IMR-90 (cell line): ENCODE measurements around the gene PNPLA2. TPM values are rescaled to one million over a fixed set of nuclear protein-coding genes. Genes with fewer than 3 reads are reported as not detected.

Experiments
- ATAC-seq: fragments of 200-7000 bp; cut with Tn5 transposase; 2 replicates; pipeline ENCODE4 v1.9.1; 2020; ENCODE audit warnings: low read depth, mild to moderate bottlenecking, moderate library complexity
- BruUV-seq: library from RNA; stranded (reverse); fragments of 400-500 nt; replicated peaks from 2 replicates; lab custom pipeline; 2021; lab: Mats Ljungman, UMichigan
- CTCF ChIA-PET: fragments of 300-600 bp; formaldehyde crosslinking; extraction: SDS; loops from one replicate; lab custom pipeline; 2021; ENCODE audit warnings: antibody characterized with exemption; lab: Yijun Ruan, JAX
- POLR2A ChIA-PET: fragments of 300-600 bp; sonication (Branson Sonifier 250); formaldehyde crosslinking; loops from one replicate; lab custom pipeline; 2022; ENCODE audit warnings: antibody characterized with exemption; ENCODE audit not compliant: unreplicated experiment; lab: Charles Lee
- DNase-seq: peaks from one replicate; pipeline ENCODE4 v3.0.0; 2013
- H2AFZ ChIP-seq: replicated peaks from 2 replicates; pipeline ENCODE3; 2013; ENCODE audit warnings: low read length, mild to moderate bottlenecking; ENCODE audit not compliant: poor library complexity
- H2AK5ac ChIP-seq: 2 replicates; pipeline ENCODE4 v1.6.1; 2013; ENCODE audit warnings: low read depth, low read length, inconsistent platforms
- H2AK9ac ChIP-seq: replicated peaks from 2 replicates; pipeline ENCODE3; 2013; ENCODE audit warnings: mild to moderate bottlenecking, low read depth, low read length, moderate library complexity; ENCODE audit not compliant: poor library complexity
- H2BK120ac ChIP-seq: 2 replicates; pipeline ENCODE4 v1.6.1; 2013; ENCODE audit warnings: low read depth, low read length, inconsistent platforms
- H2BK15ac ChIP-seq: 3 replicates; pipeline ENCODE4 v1.6.1; 2013; ENCODE audit warnings: low read depth, low read length, inconsistent platforms
- H2BK20ac ChIP-seq: 2 replicates; pipeline ENCODE4 v1.6.1; 2013; ENCODE audit warnings: low read depth, mild to moderate bottlenecking, inconsistent platforms, low read length, moderate library complexity
- H2BK5ac ChIP-seq: 2 replicates; pipeline ENCODE4 v1.6.1; 2013; ENCODE audit warnings: mild to moderate bottlenecking, low read depth, low read length, inconsistent platforms; ENCODE audit not compliant: poor library complexity, severe bottlenecking
- H3K14ac ChIP-seq: replicated peaks from 2 replicates; pipeline ENCODE4 v1.6.1; 2013; ENCODE audit warnings: low read depth, low read length, inconsistent platforms
- H3K18ac ChIP-seq: 2 replicates; pipeline ENCODE4 v1.6.1; 2013; ENCODE audit warnings: low read depth, low read length, control low read depth
- H3K23ac ChIP-seq: 2 replicates; pipeline ENCODE4 v1.6.1; 2013; ENCODE audit warnings: low read depth, low read length, inconsistent platforms
- H3K27ac ChIP-seq: 2 replicates; pipeline ENCODE4 v1.5.1; 2013; ENCODE audit warnings: mild to moderate bottlenecking, control low read depth, low read length; ENCODE audit not compliant: insufficient read depth
- H3K27me3 ChIP-seq: 2 replicates; pipeline ENCODE4 v1.6.1; 2013; ENCODE audit warnings: low read length; ENCODE audit not compliant: control insufficient read depth, insufficient read depth
- H3K36me3 ChIP-seq: 2 replicates; pipeline ENCODE4 v1.6.1; 2013; ENCODE audit warnings: low read length, mixed read lengths; ENCODE audit not compliant: control insufficient read depth, insufficient read depth
- H3K4ac ChIP-seq: 2 replicates; pipeline ENCODE4 v1.6.1; 2013; ENCODE audit warnings: low read depth, low read length, inconsistent platforms
- H3K4me1 ChIP-seq: 2 replicates; pipeline ENCODE4 v1.6.1; 2013; ENCODE audit warnings: low read length, mixed read lengths; ENCODE audit not compliant: control insufficient read depth, insufficient read depth
- H3K4me2 ChIP-seq: 2 replicates; pipeline ENCODE4 v1.6.1; 2013; ENCODE audit warnings: low read depth, mild to moderate bottlenecking, control low read depth, low read length, moderate library complexity
- H3K4me3 ChIP-seq: 2 replicates; pipeline ENCODE4 v1.5.1; 2013; ENCODE audit warnings: low read depth, mild to moderate bottlenecking, control low read depth, low read length, moderate library complexity; ENCODE audit not compliant: insufficient read depth
- H3K56ac ChIP-seq: 2 replicates; pipeline ENCODE4 v1.6.1; 2013; ENCODE audit warnings: low read length, inconsistent platforms; ENCODE audit not compliant: insufficient read depth; ENCODE audit errors: extremely low read depth
- H3K79me1 ChIP-seq, 2 experiments: 2 replicates each; pipeline ENCODE4 v1.6.1; 2013; ENCODE audit warnings: low read length in 2 of 2, inconsistent platforms in 1 of 2, low read depth in 1 of 2
- H3K9ac ChIP-seq: 2 replicates; pipeline ENCODE4 v1.6.1; 2013; ENCODE audit warnings: low read depth, low read length, control low read depth
- H3K9me1 ChIP-seq: 2 replicates; pipeline ENCODE4 v1.6.1; 2013; ENCODE audit warnings: low read length, inconsistent platforms; ENCODE audit not compliant: insufficient read depth
- H3K9me3 ChIP-seq: 2 replicates; pipeline ENCODE4 v1.6.1; 2013; ENCODE audit warnings: low read length; ENCODE audit not compliant: control insufficient read depth, insufficient read depth
- H4K20me1 ChIP-seq: 2 replicates; pipeline ENCODE4 v1.6.1; 2013; ENCODE audit warnings: low read length, inconsistent platforms; ENCODE audit not compliant: insufficient read depth
- H4K5ac ChIP-seq: 2 replicates; pipeline ENCODE4 v1.6.1; 2013; ENCODE audit warnings: mild to moderate bottlenecking, low read depth, low read length, control low read depth
- H4K8ac ChIP-seq, 2 experiments: 2 replicates each; pipeline ENCODE4 v1.6.1; 2013; ENCODE audit warnings: low read depth in 2 of 2, low read length in 2 of 2, control low read depth in 1 of 2, inconsistent platforms in 1 of 2
- H4K91ac ChIP-seq: 2 replicates; pipeline ENCODE4 v1.6.1; 2013; ENCODE audit warnings: low read depth, low read length, inconsistent platforms; ENCODE audit not compliant: insufficient read depth
- BHLHE40 ChIP-seq: fragments of 150-350 bp; IDR thresholded peaks from 2 replicates; pipeline ENCODE4 v1.6.1; 2016; ENCODE audit warnings: mild to moderate bottlenecking, low read depth, low read length
- CEBPB ChIP-seq: IDR thresholded peaks from 2 replicates; pipeline ENCODE4 v1.6.1; 2012; ENCODE audit warnings: low read depth, low read length, improper control_type of control experiment
- CHD1 ChIP-seq: IDR thresholded peaks from 2 replicates; pipeline ENCODE4 v1.6.1; 2012; ENCODE audit warnings: low read depth, low read length, improper control_type of control experiment
- CTCF ChIP-seq: conservative IDR thresholded peaks from 2 replicates; pipeline ENCODE4 v1.5.1; 2012; ENCODE audit warnings: mild to moderate bottlenecking, low read depth, low read length, improper control_type of control experiment
- FOS ChIP-seq: fragments of 150-350 bp; IDR thresholded peaks from 2 replicates; pipeline ENCODE4 v1.6.1; 2016; ENCODE audit warnings: low read depth, low read length
- MAFK ChIP-seq: IDR thresholded peaks from 2 replicates; pipeline ENCODE4 v1.6.1; 2012; ENCODE audit warnings: low read depth, low read length, improper control_type of control experiment
- MAZ ChIP-seq: IDR thresholded peaks from 2 replicates; pipeline ENCODE4 v1.6.1; 2012; ENCODE audit warnings: low read depth, mild to moderate bottlenecking, low read length, improper control_type of control experiment, moderate library complexity, borderline replicate concordance
- MXI1 ChIP-seq: IDR thresholded peaks from 2 replicates; pipeline ENCODE4 v1.6.1; 2012; ENCODE audit warnings: low read depth, mild to moderate bottlenecking, low read length, moderate library complexity, borderline replicate concordance
- NFE2L2 ChIP-seq: fragments of 150-350 bp; IDR thresholded peaks from 2 replicates; pipeline ENCODE4 v1.6.1; 2016; ENCODE audit warnings: low read depth, mild to moderate bottlenecking, low read length
- POLR2A ChIP-seq: IDR thresholded peaks from 2 replicates; pipeline ENCODE4 v1.6.1; 2012; ENCODE audit warnings: mild to moderate bottlenecking, low read depth, low read length
- RAD21 ChIP-seq: IDR thresholded peaks from 2 replicates; pipeline ENCODE4 v1.6.1; 2012; ENCODE audit warnings: low read length, improper control_type of control experiment
- RCOR1 ChIP-seq: IDR thresholded peaks from 2 replicates; pipeline ENCODE4 v1.6.1; 2012; ENCODE audit warnings: mild to moderate bottlenecking, low read length, improper control_type of control experiment; ENCODE audit not compliant: insufficient replicate concordance
- RFX5 ChIP-seq: IDR thresholded peaks from 2 replicates; pipeline ENCODE4 v1.8.0; 2012; ENCODE audit warnings: low read depth, mild to moderate bottlenecking, low read length, moderate library complexity
- SMC3 ChIP-seq: fragments of 150-350 bp; IDR thresholded peaks from 2 replicates; pipeline ENCODE4 v1.6.1; 2016; ENCODE audit warnings: low read depth, mild to moderate bottlenecking, antibody characterized with exemption, low read length, moderate library complexity
- WGBS, 2 experiments: methylation state at CpG; one replicate each; pipeline versions ENCODE4 v1.1.5 to v1.1.7; 2013; ENCODE audit warnings: missing lambda C conversion rate in 2 of 2; ENCODE audit not compliant: insufficient read length in 1 of 2; ENCODE audit errors: extremely low coverage in 2 of 2; 5-methylcytosine and 5-hydroxymethylcytosine counted together
- dilution Hi-C: fragments of 300-500 bp; cut with HindIII; formaldehyde crosslinking; loops from one replicate; pipeline ENCODE4 v1.14.3; 2018; ENCODE audit warnings: low sequenced_read_pairs; ENCODE audit not compliant: unreplicated experiment
- in situ Hi-C: fragments of 300-500 bp; cut with MboI; formaldehyde crosslinking; loops from 3 replicates; pipeline ENCODE4 v1.14.3; 2019; ENCODE audit warnings: low sequenced_read_pairs, inconsistent platforms, mixed read lengths
- intact Hi-C: fragments of 100-400 bp; cut with micrococcal nuclease; formaldehyde crosslinking; loops from 2 replicates; pipeline ENCODE4 v1.10.0; 2022
- polyA plus RNA-seq, 3 experiments: library from polyadenylated mRNA; depleted of rRNA; stranded (reverse); fragments of >200 nt; gene quantifications; 2 replicates each; pipeline ENCODE4 v1.2.3, GENCODE V29; 2012; ENCODE audit warnings: low replicate concordance in 1 of 3
- total RNA-seq: library from RNA; depleted of rRNA; stranded (reverse); fragments of >200 nt; gene quantifications from 2 replicates; pipeline ENCODE4 v1.2.3, GENCODE V29; 2012
- TF ChIP-seq, protein P1 (sequence below): fragments of 150-350 bp; IDR thresholded peaks from 2 replicates; pipeline ENCODE4 v1.6.1; 2016; ENCODE audit warnings: low read depth, mild to moderate bottlenecking, low read length, moderate library complexity, borderline replicate concordance
- TF ChIP-seq, protein P2 (sequence below): fragments of 150-350 bp; IDR thresholded peaks from 2 replicates; pipeline ENCODE4 v1.6.1; 2017; ENCODE audit warnings: mild to moderate bottlenecking, antibody characterized with exemption, low read length, low read depth

The PNPLA2 gene
- total and polyA plus RNA-seq, 2 of the 4 experiments (the other 2 are of a cell fraction) = 7.0 to 94.3 TPM

DNA sequence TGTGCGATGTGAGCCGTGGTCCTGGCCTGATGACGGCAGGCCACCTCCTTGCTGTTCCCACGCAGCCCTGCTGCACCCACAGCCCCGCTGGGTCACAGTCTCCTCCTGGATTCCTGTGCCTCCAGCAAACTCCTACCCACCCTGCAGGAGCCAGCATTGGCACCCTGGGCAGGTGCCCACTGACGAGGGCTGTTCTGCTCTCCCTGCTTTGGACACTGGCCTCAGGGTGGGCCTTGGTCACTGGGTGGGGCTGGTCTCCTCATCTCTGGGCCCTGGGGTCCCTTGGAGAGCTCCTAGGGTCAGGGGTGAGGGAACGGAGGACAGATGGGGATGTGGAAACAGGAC, 36.6 kb downstream of the PNPLA2 start:
- intact Hi-C loops = no loop called here
- H3K27ac ChIP-seq = no peak overlapping the region
- H4K91ac ChIP-seq = no peak overlapping the region
- ChIA-PET POLR2A (no interaction called here), CTCF (no interaction called here)
- H3K23ac ChIP-seq = no peak overlapping the region
- H3K9me1 ChIP-seq = no peaks in the 10 kb centered on the region
- no peaks in the 10 kb centered on the region for H3K27me3 ChIP-seq
- no peak overlapping the region for H3K4me2 ChIP-seq
- H3K9me3 ChIP-seq = no peaks in the 10 kb centered on the region
- H3K4me3 ChIP-seq = no peak overlapping the region
- whole genome bisulfite sequencing, 2 experiments = 89% methylated on average over 5 of the region's 7 CpGs; no CpG with 5 or more reads in 1 of the 2 experiments
- dilution Hi-C loops = no loop called here
- H2AFZ ChIP-seq = no peak overlapping the region
- peaks cover 80% of the 10 kb centered on the region for H4K20me1 ChIP-seq
- DNase-seq (no peak), ATAC-seq (no peak)
- H4K5ac ChIP-seq = no peak overlapping the region
- H3K56ac ChIP-seq = no peak overlapping the region
- H2AK9ac ChIP-seq = no peak overlapping the region
- H2BK5ac ChIP-seq = no peak overlapping the region
- no peak overlapping the region for H2BK15ac ChIP-seq
- no peak overlapping the region for H3K9ac ChIP-seq
- no TSS peak for BruUV-seq
- no peak overlapping the region for H4K8ac ChIP-seq
- H3K4ac ChIP-seq = no peak overlapping the region
- in situ Hi-C loops = no loop called here
- H3K18ac ChIP-seq = no peak overlapping the region
- H2BK120ac ChIP-seq = no peak overlapping the region
- peaks cover 18 to 87% of the 10 kb centered on the region in 2 experiments for H3K79me1 ChIP-seq
- no peak overlapping the region for H2BK20ac ChIP-seq
- peaks cover 20% of the 10 kb centered on the region for H3K36me3 ChIP-seq
- no peak overlapping the region for H3K14ac ChIP-seq
- TF ChIP-seq SMC3 (no peak), BHLHE40 (no peak), RCOR1 (no peak), RAD21 (no peak), MAFK (no peak), MXI1 (no peak), NFE2L2 (no peak), CEBPB (no peak), FOS (no peak), MAZ (no peak), RFX5 (no peak), POLR2A (no peak), CTCF (no peak), CHD1 (no peak)
- TF ChIP-seq, protein P1, sequence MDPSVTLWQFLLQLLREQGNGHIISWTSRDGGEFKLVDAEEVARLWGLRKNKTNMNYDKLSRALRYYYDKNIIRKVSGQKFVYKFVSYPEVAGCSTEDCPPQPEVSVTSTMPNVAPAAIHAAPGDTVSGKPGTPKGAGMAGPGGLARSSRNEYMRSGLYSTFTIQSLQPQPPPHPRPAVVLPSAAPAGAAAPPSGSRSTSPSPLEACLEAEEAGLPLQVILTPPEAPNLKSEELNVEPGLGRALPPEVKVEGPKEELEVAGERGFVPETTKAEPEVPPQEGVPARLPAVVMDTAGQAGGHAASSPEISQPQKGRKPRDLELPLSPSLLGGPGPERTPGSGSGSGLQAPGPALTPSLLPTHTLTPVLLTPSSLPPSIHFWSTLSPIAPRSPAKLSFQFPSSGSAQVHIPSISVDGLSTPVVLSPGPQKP = no peak
- TF ChIP-seq, protein P2, sequence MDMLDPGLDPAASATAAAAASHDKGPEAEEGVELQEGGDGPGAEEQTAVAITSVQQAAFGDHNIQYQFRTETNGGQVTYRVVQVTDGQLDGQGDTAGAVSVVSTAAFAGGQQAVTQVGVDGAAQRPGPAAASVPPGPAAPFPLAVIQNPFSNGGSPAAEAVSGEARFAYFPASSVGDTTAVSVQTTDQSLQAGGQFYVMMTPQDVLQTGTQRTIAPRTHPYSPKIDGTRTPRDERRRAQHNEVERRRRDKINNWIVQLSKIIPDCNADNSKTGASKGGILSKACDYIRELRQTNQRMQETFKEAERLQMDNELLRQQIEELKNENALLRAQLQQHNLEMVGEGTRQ = no peak
- H3K4me1 ChIP-seq = peaks cover 20% of the 10 kb centered on the region
- no peak overlapping the region for H2AK5ac ChIP-seq
